Parathyroid adenoma (tissue), 2 donors: ENCODE data around the gene ANKH.

Experiments used
- H2AFZ ChIP-seq: fragments of 300-600 bp; sonication (generic); one replicate; pipeline ENCODE4 v1.7.0; 2017; ENCODE audit warnings: antibody characterized with exemption, mild to moderate bottlenecking
- H3K27ac ChIP-seq: fragments of 300-600 bp; sonication (generic); one replicate; pipeline ENCODE4 v1.7.0; 2017
- H3K27me3 ChIP-seq: fragments of 300-600 bp; sonication (generic); one replicate; pipeline ENCODE4 v1.7.0; 2017; ENCODE audit warnings: low read length; ENCODE audit not compliant: control insufficient read depth, insufficient read depth
- H3K36me3 ChIP-seq: fragments of 300-600 bp; sonication (generic); one replicate; pipeline ENCODE4 v1.7.0; 2017; ENCODE audit warnings: low read length; ENCODE audit not compliant: control insufficient read depth, insufficient read depth
- H3K4me1 ChIP-seq: fragments of 300-600 bp; sonication (generic); one replicate; pipeline ENCODE4 v1.7.0; 2017; ENCODE audit warnings: control low read depth
- H3K4me2 ChIP-seq: fragments of 300-600 bp; sonication (generic); one replicate; pipeline ENCODE4 v1.7.0; 2017; ENCODE audit warnings: low read length
- H3K4me3 ChIP-seq: fragments of 300-600 bp; sonication (generic); one replicate; pipeline ENCODE4 v1.7.0; 2017; ENCODE audit warnings: low read depth, low read length
- H3K79me2 ChIP-seq: fragments of 300-600 bp; sonication (generic); one replicate; pipeline ENCODE4 v1.7.0; 2017; ENCODE audit warnings: control low read depth
- H3K9ac ChIP-seq: fragments of 300-600 bp; sonication (generic); one replicate; pipeline ENCODE4 v1.7.0; 2017; ENCODE audit warnings: mild to moderate bottlenecking
- H3K9me3 ChIP-seq: fragments of 300-600 bp; sonication (generic); one replicate; pipeline ENCODE4 v1.7.0; 2017; ENCODE audit warnings: low read length; ENCODE audit not compliant: control insufficient read depth
- CTCF ChIP-seq: fragments of 300-600 bp; sonication (generic); IDR thresholded peaks from one replicate; pipeline ENCODE4 v1.7.0; 2017; ENCODE audit warnings: antibody characterized with exemption, mild to moderate bottlenecking
- donor health status: primary hyperparathyroidism.

The ANKH gene

GRCh38 chr5:14809369-14810155, 62.0 kb downstream of the ANKH start:
- Histone ChIP-seq H3K9ac (no peak overlapping the region), H2AFZ (no peak overlapping the region), H3K4me2 (no peak overlapping the region), H3K4me3 (no peak overlapping the region), H3K4me1 (peaks cover 8% of the 10 kb centered on the region), H3K36me3 (no peaks in the 10 kb centered on the region), H3K27me3 (no peaks in the 10 kb centered on the region), H3K27ac (peak overlapping the region; percentile 33), H3K9me3 (no peaks in the 10 kb centered on the region), H3K79me2 (peaks cover 26% of the 10 kb centered on the region)
- no peak for TF ChIP-seq CTCF

GRCh38 chr5:14807471-14807870, 64.1 kb downstream of the ANKH start:
- Histone ChIP-seq H3K36me3 (no peaks in the 10 kb centered on the region), H3K27ac (peak overlapping the region; percentile 12), H3K4me2 (no peak overlapping the region), H3K9me3 (no peaks in the 10 kb centered on the region), H3K79me2 (peaks cover 24% of the 10 kb centered on the region), H3K27me3 (no peaks in the 10 kb centered on the region), H3K9ac (peak overlapping the region; percentile 4), H2AFZ (no peak overlapping the region), H3K4me1 (peaks cover 3% of the 10 kb centered on the region), H3K4me3 (no peak overlapping the region)
- TF ChIP-seq CTCF = no peak

GRCh38 chr5:14806456-14806855, 65.1 kb downstream of the ANKH start:
- peaks cover 3% of the 10 kb centered on the region for H3K4me1 ChIP-seq
- no peak overlapping the region for H2AFZ ChIP-seq
- no peak overlapping the region for H3K4me2 ChIP-seq
- no peak overlapping the region for H3K4me3 ChIP-seq
- no peak for TF ChIP-seq CTCF
- H3K27me3 ChIP-seq = no peaks in the 10 kb centered on the region
- no peaks in the 10 kb centered on the region for H3K9me3 ChIP-seq
- H3K36me3 ChIP-seq = no peaks in the 10 kb centered on the region
- H3K79me2 ChIP-seq = peaks cover 23% of the 10 kb centered on the region
- H3K9ac ChIP-seq = no peak overlapping the region
- H3K27ac ChIP-seq = no peak overlapping the region

GRCh38 chr5:14802541-14802940, 69.0 kb downstream of the ANKH start:
- no peaks in the 10 kb centered on the region for H3K27me3 ChIP-seq

More at GRCh38 chr5:14802541-14802940, 69.0 kb downstream of the ANKH start:
- no peak overlapping the region for H3K27ac ChIP-seq
- no peaks in the 10 kb centered on the region for H3K36me3 ChIP-seq
- H2AFZ ChIP-seq = no peak overlapping the region
- H3K4me1 ChIP-seq = peaks cover 2% of the 10 kb centered on the region
- no peak overlapping the region for H3K9ac ChIP-seq
- no peak overlapping the region for H3K4me2 ChIP-seq
- H3K9me3 ChIP-seq = no peaks in the 10 kb centered on the region
- no peak overlapping the region for H3K4me3 ChIP-seq
- H3K79me2 ChIP-seq = peaks cover 18% of the 10 kb centered on the region
- no peak for TF ChIP-seq CTCF
